ENCODE data around the gene ABHD6. TPM values are rescaled to one million over a fixed set of nuclear protein-coding genes. Genes with fewer than 3 reads are reported as not detected.

Gene ABHD6
- total RNA-seq, 1 donor from 2014 or later, result 23.4 TPM

Other genes starting within 250 kb of the ABHD6 start
- gene FLNB, start 229.4 kb upstream of the ABHD6 start, total RNA-seq, result 119 TPM
- 2.3 TPM for gene DNASE1L3, start 26.8 kb upstream of the ABHD6 start, total RNA-seq
- gene RPP14, start 68.5 kb downstream of the ABHD6 start, total RNA-seq, result 13.7 TPM
- gene HTD2, start 68.7 kb downstream of the ABHD6 start, total RNA-seq, result 10.6 TPM
- gene PXK, start 95.1 kb downstream of the ABHD6 start, total RNA-seq, result 23.2 TPM
- 57.2 TPM for gene PDHB, start 196.0 kb downstream of the ABHD6 start, total RNA-seq